ENCODE measurements around the gene MRPL4. TPM values are rescaled to one million over a fixed set of nuclear protein-coding genes. Genes with fewer than 3 reads are reported as not detected.
"Not testable (repeated sequence)": the region's sequence is repeated elsewhere in the genome, so short reads cannot be mapped to it uniquely, and the experiment has no call there.

The MRPL4 gene
- total and polyA plus RNA-seq, 2 of the 13 experiments (the other 11 are each of a cell fraction or from before 2014, with no cell fraction given): 40.6 to 42.5 TPM

- TF ChIP-seq ATF2 (CRISPR knock-in tag; IDR thresholded peaks at IDR 0.05): peak; percentile 54; the same call in 1 of the 2 replicates
- TF ChIP-seq MIER3 (CRISPR knock-in tag; IDR thresholded peaks at IDR 0.05; ENCODE audit: borderline replicate concordance): peak; percentile 63; the same call in 1 of the 2 replicates
- TF ChIP-seq FOXA1 (IDR thresholded peaks at IDR 0.05): no peak
- peak; percentile 92 for TF ChIP-seq FOXA1 (CRISPR knock-in tag; IDR thresholded peaks at IDR 0.05)
- no peak for TF ChIP-seq TAF1 (CRISPR knock-in tag; IDR thresholded peaks at IDR 0.05)
Observed at GRCh38 chr19:10238172-10238783, 13.7 kb upstream of the MRPL4 start (continued).

- H3K4me3 ChIP-seq (replicated peaks in 1 of 3; ENCODE audit: insufficient read depth in 1 of 3, low read depth in 2 of 3, low read length in 3 of 3); H4K20me1 ChIP-seq (ENCODE audit: insufficient read depth, low read length); H3K4me2 ChIP-seq (ENCODE audit: low read depth, low read length); intact Hi-C loops (cut with micrococcal nuclease; ENCODE audit: unreplicated experiment); ATAC-seq; H3K79me2 ChIP-seq (ENCODE audit: insufficient read depth, low read length); H3K36me3 ChIP-seq (replicated peaks in 1 of 2; ENCODE audit: control insufficient read depth in 1 of 2, insufficient read depth in 2 of 2, low read length in 2 of 2); in situ Hi-C loops (cut with HindIII; ENCODE audit: extremely low pct_ligation_motif_present, low pct_unique_long_range_greater_than_20kb); CTCF ChIA-PET (ENCODE audit: low intra/inter-chr PET ratio, low total read pairs); H3K27me3 ChIP-seq (ENCODE audit: control insufficient read depth in 1 of 2, insufficient read depth in 2 of 2, low read length in 2 of 2); H2AFZ ChIP-seq (ENCODE audit: low read length); H3K27ac ChIP-seq (ENCODE audit: extremely low read length, insufficient read depth, low read length); FAIRE-seq; BruUV-seq (replicated peaks); H3K9ac ChIP-seq (ENCODE audit: insufficient read depth, low read depth, low read length); DNase-seq (ENCODE audit: low spot score); H3K9me3 ChIP-seq (ENCODE audit: low read length): not testable (repeated sequence)
- POLR2A ChIA-PET: interaction anchor here (0.6 kb wide), 1 partner anchor 141 kb away, joined by 5 read pairs; no protein-coding TSS in a partner anchor
- H3K4me1 ChIP-seq (ENCODE audit: insufficient read depth, low read length): peaks cover 73% of the 10 kb centered on the region
- TF ChIP-seq FOSL2 (CRISPR knock-in tag; IDR thresholded peaks at IDR 0.05): peak; percentile 55; the same call in 1 of the 2 replicates
- peak; percentile 40 for TF ChIP-seq RARA (CRISPR knock-in tag; IDR thresholded peaks at IDR 0.05)
- peak; percentile 32 for TF ChIP-seq SKI (IDR thresholded peaks at IDR 0.05; ENCODE audit: partially characterized antibody)
- WGBS (ENCODE audit: low lambda C conversion rate): 49% methylated on average over 11 of the region's 11 CpGs
Observed at GRCh38 chr19:10241826-10242449, 10.1 kb upstream of the MRPL4 start.

All from HepG2 (cell line).